Neural cell (in vitro differentiated cells): ENCODE results near the gene SP5.

ENCODE experiments used
- EP300 ChIP-seq: fragments of 450-650 bp; conservative IDR thresholded peaks from 2 replicates; pipeline ENCODE4 v1.6.1; 2014; ENCODE audit warnings: antibody characterized with exemption, mild to moderate bottlenecking, moderate library complexity; ENCODE audit not compliant: poor library complexity, severe bottlenecking
- EZH2 ChIP-seq: fragments of 200-600, 300-800 bp; shearing (Covaris generic), sonication (generic); IDR thresholded peaks from 2 replicates; pipeline ENCODE4 v1.6.1; 2014; ENCODE audit warnings: antibody characterized with exemption, low read length, borderline replicate concordance, mild to moderate bottlenecking; ENCODE audit not compliant: insufficient read depth, poor library complexity, severe bottlenecking
- TF ChIP-seq, protein P1 (sequence below): fragments of 450-650 bp; IDR thresholded peaks from 2 replicates; pipeline ENCODE4 v1.5.1; 2014; ENCODE audit warnings: antibody characterized with exemption, mild to moderate bottlenecking, moderate library complexity; ENCODE audit not compliant: poor library complexity, severe bottlenecking

GRCh38 chr2:170710609-170710979 lies 4.5 kb upstream of the SP5 start:
- TF ChIP-seq EZH2 (no peak), EP300 (no peak)
- TF ChIP-seq, protein P1, sequence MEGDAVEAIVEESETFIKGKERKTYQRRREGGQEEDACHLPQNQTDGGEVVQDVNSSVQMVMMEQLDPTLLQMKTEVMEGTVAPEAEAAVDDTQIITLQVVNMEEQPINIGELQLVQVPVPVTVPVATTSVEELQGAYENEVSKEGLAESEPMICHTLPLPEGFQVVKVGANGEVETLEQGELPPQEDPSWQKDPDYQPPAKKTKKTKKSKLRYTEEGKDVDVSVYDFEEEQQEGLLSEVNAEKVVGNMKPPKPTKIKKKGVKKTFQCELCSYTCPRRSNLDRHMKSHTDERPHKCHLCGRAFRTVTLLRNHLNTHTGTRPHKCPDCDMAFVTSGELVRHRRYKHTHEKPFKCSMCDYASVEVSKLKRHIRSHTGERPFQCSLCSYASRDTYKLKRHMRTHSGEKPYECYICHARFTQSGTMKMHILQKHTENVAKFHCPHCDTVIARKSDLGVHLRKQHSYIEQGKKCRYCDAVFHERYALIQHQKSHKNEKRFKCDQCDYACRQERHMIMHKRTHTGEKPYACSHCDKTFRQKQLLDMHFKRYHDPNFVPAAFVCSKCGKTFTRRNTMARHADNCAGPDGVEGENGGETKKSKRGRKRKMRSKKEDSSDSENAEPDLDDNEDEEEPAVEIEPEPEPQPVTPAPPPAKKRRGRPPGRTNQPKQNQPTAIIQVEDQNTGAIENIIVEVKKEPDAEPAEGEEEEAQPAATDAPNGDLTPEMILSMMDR, result no peak
